Measurements from ENCODE around the gene RLBP1.

DNA sequence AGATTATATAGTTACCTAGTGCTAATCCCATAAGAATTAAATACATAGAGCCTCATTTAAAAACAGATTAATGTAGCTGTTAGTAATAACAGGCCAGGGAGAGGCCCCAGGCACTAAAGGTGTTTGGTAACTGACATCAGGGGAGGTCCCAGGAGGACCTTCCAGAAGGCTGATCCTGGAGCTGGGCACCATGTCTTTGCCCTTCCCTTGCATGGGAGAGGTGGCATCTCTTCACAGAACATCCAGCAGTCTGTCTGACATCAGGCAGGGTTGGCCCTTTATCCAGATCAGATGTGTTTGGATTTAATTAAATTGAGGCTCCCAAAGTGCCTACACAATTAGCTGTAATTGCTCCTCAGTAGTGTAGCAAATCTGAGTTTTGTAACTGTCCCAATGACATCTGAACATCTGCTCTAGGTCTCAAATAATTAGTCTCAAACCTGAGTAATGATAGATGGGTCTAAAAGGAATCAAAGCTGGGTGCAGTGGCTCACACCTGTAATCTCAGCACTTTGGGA, 53.0 kb downstream of the RLBP1 start:
- TF ChIP-seq, protein P1, sequence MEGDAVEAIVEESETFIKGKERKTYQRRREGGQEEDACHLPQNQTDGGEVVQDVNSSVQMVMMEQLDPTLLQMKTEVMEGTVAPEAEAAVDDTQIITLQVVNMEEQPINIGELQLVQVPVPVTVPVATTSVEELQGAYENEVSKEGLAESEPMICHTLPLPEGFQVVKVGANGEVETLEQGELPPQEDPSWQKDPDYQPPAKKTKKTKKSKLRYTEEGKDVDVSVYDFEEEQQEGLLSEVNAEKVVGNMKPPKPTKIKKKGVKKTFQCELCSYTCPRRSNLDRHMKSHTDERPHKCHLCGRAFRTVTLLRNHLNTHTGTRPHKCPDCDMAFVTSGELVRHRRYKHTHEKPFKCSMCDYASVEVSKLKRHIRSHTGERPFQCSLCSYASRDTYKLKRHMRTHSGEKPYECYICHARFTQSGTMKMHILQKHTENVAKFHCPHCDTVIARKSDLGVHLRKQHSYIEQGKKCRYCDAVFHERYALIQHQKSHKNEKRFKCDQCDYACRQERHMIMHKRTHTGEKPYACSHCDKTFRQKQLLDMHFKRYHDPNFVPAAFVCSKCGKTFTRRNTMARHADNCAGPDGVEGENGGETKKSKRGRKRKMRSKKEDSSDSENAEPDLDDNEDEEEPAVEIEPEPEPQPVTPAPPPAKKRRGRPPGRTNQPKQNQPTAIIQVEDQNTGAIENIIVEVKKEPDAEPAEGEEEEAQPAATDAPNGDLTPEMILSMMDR (conservative IDR thresholded peaks at IDR 0.05), result no peak
- TF ChIP-seq EZH2 (IDR thresholded peaks at IDR 0.05; ENCODE audit: low read depth), result no peak
